Stimulated activated memory B cell treated with anti-CD40 and anti-IgM and Interleukin-4, amounts not matched to agents 10 μg/mL and 1 μg/mL and 100 μg/mL, for 72 hours (primary cell): ENCODE results near the gene PTOV1.
A peak's percentile ranks its signal among the peaks of the same experiment; 100 is the strongest.

Experiments used
- ATAC-seq: fragments of 150-1000 bp; cut with Tn5 transposase; 2 replicates; pipeline ENCODE4 v1.10.0; 2021
- H3K27ac Mint-ChIP-seq: one replicate; pipeline ENCODE4 v1.8.0; 2022; ENCODE audit warnings: mild to moderate bottlenecking, mixed read lengths
- H3K27me3 Mint-ChIP-seq: one replicate; pipeline ENCODE4 v1.8.0; 2022; ENCODE audit warnings: mixed read lengths
- H3K36me3 Mint-ChIP-seq: one replicate; pipeline ENCODE4 v1.8.0; 2022; ENCODE audit warnings: mixed read lengths
- H3K4me1 Mint-ChIP-seq: one replicate; pipeline ENCODE4 v1.8.0; 2022; ENCODE audit warnings: mixed read lengths
- H3K4me3 Mint-ChIP-seq: one replicate; pipeline ENCODE4 v1.8.0; 2022; ENCODE audit warnings: mild to moderate bottlenecking, moderate library complexity, mixed read lengths
- H3K9me3 Mint-ChIP-seq: one replicate; pipeline ENCODE4 v1.8.0; 2022; ENCODE audit warnings: mixed read lengths

The PTOV1 gene

DNA sequence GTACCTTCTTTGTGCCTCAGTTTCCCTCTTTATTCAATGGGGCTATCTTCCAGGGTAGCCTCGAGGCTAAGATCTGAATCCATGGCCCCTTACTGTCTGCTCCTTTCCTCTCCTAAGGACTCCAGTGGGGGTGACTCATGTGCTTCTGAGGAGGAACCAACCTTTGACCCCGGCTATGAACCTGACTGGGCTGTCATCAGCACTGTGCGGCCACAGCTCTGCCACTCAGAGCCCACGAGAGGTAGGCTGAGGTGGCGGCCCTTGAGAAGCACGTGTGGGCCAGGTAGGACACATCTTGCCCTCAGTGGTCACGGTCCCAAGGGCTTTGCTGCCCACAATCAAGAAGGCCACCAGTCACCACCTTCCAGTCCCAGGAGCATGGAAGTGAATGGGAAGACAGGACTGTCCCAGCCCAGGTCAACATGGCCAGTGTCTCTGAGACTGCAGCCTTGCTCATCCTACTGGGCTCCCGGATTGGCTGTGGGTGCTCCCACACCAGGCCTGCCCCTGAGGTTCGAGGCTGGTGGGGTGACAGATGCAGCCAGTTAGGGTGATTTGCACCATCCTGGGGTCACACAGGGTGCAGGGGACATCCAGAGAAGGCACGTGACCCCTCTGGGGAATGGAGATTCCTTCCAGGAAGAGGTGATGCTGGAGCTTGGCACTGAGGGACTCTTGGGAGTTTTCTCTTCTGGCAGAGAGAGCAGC, 29.4 kb downstream of the PTOV1 start:
- Mint-ChIP-seq H3K4me3 (no peak overlapping the region), H3K27me3 (no peaks in the 10 kb centered on the region), H3K36me3 (peaks cover 65% of the 10 kb centered on the region), H3K4me1 (peaks cover 26% of the 10 kb centered on the region), H3K9me3 (no peaks in the 10 kb centered on the region), H3K27ac (no peak overlapping the region)
- no peak for ATAC-seq

DNA sequence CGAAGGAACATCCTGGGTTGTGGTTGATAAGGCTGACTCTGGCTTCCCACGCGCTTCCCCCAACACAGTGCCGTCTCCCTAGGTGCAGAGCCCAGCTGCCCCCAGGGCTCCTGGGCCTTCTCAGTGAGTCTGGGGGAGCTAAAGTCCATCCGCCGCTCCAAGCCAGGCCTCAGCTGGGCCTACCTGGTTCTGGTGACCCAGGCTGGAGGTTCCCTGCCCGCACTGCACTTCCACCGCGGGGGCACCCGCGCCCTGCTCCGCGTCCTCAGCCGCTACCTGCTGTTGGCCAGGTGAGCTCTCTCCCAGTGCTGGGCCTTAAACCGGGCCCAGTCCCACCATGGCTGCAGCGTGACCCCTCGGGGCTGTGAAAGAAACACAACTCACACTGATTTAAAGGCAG, 30.2 kb downstream of the PTOV1 start:
- Mint-ChIP-seq H3K4me3 (no peak overlapping the region), H3K9me3 (no peaks in the 10 kb centered on the region), H3K27ac (no peak overlapping the region), H3K27me3 (no peaks in the 10 kb centered on the region), H3K4me1 (peaks cover 19% of the 10 kb centered on the region), H3K36me3 (peaks cover 68% of the 10 kb centered on the region)
- no peak for ATAC-seq

DNA sequence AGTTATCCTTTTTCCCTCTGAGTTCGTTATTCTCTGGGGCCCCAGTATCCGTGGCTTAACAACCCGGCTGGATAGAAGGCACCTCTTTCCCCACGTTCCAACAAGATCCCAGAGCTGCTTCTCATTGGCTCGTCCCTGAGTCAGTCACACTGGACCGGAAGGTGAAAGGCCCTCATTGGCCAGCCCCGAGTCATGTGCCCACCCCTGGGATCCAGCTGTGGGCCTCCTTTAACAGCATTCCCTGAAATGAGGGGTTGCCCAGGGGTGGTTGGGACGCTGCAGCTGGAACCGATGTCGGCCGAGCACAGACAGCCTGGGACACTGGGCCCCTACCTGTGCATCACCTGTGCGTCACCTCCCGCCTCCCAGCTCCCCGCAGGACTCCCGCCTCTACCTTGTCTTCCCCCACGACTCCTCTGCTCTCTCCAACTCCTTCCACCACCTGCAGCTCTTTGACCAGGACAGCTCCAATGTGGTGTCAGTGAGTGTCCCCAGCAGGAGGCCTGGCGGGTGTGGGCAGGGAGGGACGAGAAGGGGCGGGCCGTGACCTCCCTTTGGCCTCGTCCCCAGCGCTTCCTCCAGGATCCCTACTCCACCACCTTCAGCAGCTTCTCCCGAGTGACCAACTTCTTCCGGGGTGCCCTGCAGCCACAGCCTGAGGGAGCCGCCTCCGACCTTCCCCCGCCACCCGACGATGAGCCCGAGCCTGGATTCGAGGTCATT, 30.9 kb downstream of the PTOV1 start:
- no peak for ATAC-seq
- Mint-ChIP-seq H3K36me3 (peaks cover 68% of the 10 kb centered on the region), H3K4me1 (peaks cover 19% of the 10 kb centered on the region), H3K4me3 (no peak overlapping the region), H3K9me3 (no peaks in the 10 kb centered on the region), H3K27me3 (no peaks in the 10 kb centered on the region), H3K27ac (no peak overlapping the region)

DNA sequence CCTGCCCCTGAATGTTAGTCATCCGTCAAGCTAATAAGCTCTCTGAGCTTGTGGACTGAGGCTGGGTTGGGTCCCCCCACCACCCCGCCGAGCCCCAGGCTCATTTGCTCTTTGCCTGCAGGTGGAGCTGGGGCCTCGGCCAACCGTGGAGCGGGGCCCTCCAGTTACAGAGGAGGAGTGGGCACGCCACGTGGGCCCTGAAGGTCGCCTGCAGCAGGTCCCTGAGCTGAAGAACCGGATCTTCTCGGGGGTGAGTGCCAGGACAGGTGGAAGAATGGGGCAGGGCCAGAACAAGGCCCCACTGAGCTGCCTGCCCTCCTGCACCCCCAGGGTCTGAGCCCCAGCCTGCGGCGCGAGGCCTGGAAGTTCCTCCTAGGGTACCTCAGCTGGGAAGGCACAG, 31.7 kb downstream of the PTOV1 start:
- ATAC-seq: no peak
- Mint-ChIP-seq H3K4me3 (no peak overlapping the region), H3K27ac (no peak overlapping the region), H3K36me3 (peaks cover 68% of the 10 kb centered on the region), H3K9me3 (no peaks in the 10 kb centered on the region), H3K27me3 (no peaks in the 10 kb centered on the region), H3K4me1 (peaks cover 24% of the 10 kb centered on the region)

DNA sequence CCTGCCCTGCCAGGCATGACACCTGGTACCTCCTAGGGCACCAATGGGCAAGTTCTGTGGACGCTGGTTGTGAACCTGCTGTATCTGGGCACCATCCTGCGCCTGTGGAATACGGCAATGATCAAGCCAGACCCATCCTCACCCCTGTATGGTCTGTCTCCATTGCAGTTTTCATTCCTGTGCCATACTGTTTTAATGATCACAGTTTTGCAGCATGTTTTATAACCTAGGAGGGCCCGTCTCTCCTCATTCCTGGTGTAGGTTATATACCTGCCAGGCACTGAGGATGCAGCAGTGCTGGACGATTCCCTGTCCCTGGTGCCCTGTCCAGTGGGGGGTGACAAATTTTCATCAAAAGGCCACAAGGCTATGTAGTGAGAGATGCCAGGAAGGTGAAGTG, 32.1 kb downstream of the PTOV1 start:
- Mint-ChIP-seq H3K36me3 (peaks cover 65% of the 10 kb centered on the region), H3K27me3 (no peaks in the 10 kb centered on the region), H3K9me3 (no peaks in the 10 kb centered on the region), H3K4me3 (peak overlapping the region; percentile 32), H3K27ac (no peak overlapping the region), H3K4me1 (peaks cover 25% of the 10 kb centered on the region)
- no peak for ATAC-seq

DNA sequence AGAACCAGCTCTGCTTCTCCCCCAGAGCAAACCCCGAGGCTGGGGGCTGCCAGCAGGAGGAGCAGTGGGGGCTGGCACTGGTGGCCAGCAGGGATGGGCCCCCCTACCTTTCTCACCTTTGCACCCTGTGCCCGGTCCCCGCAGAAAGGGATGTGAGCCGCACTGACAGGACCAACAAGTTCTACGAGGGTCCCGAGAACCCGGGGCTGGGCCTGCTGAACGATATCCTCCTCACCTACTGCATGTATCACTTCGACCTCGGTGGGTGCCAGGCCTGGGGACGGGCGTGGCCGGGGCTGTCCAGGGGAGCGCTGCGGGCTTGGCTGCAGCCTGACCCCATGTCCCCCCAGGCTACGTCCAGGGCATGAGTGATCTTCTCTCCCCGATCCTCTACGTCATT, 33.1 kb downstream of the PTOV1 start:
- no peaks in the 10 kb centered on the region for H3K27me3 Mint-ChIP-seq
- H3K27ac Mint-ChIP-seq: no peak overlapping the region
- H3K36me3 Mint-ChIP-seq: peaks cover 69% of the 10 kb centered on the region
- no peaks in the 10 kb centered on the region for H3K9me3 Mint-ChIP-seq
- peaks cover 24% of the 10 kb centered on the region for H3K4me1 Mint-ChIP-seq
- no peak for ATAC-seq
- H3K4me3 Mint-ChIP-seq: no peak overlapping the region

DNA sequence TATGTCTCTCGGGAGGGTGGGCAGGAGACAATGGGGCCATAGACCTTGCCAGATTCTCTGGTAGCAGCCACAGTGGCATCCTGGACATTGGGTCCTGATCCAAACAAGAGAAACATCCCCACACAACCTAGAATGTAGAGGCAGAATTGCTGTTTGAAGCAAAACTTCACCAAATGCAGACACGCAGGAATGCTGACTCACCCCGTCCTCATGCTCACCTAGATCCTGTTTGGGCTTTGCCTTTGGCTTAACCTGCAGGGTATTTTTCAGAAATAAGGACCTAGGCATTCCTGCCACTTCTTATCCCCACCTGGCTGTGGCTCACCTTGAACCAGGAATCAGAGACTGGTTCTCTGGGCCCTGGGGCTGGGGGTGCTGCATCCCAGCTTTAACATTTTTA, 33.8 kb downstream of the PTOV1 start:
- Mint-ChIP-seq H3K36me3 (peaks cover 72% of the 10 kb centered on the region), H3K4me3 (no peak overlapping the region), H3K27me3 (no peaks in the 10 kb centered on the region), H3K4me1 (peaks cover 27% of the 10 kb centered on the region), H3K27ac (no peak overlapping the region), H3K9me3 (no peaks in the 10 kb centered on the region)
- ATAC-seq: no peak

DNA sequence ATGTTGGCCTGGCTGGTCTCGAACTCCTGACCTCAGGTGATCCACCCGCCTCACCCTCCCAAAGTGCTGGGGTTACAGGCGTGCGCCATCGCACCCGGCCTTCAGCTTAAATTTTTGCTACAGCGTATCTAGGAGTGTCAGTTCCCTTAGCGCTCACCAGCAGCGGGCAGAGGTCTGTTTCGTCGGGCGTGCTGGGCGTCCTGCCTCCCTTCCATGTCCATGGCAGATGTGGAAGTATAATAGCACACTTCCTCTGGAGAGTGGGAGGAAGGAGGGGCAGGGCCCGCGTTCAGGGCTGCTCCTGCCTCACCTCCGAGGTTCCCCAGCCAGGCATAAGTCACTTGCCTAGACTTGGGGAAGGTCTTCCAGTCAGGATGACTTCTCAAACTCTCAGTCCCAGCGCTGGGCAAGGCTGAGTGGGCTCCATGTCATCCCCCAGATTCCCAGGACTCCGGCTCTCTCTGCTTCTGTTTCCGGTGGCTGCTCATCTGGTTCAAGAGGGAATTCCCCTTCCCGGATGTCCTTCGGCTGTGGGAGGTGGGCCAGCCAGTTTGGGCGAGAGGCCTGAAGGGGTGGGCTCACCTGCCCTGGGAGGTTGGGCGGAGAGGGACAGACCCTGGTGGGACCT, 36.2 kb downstream of the PTOV1 start:
- H3K27me3 Mint-ChIP-seq: no peaks in the 10 kb centered on the region
- no peak overlapping the region for H3K4me3 Mint-ChIP-seq
- peaks cover 42% of the 10 kb centered on the region for H3K4me1 Mint-ChIP-seq

DNA sequence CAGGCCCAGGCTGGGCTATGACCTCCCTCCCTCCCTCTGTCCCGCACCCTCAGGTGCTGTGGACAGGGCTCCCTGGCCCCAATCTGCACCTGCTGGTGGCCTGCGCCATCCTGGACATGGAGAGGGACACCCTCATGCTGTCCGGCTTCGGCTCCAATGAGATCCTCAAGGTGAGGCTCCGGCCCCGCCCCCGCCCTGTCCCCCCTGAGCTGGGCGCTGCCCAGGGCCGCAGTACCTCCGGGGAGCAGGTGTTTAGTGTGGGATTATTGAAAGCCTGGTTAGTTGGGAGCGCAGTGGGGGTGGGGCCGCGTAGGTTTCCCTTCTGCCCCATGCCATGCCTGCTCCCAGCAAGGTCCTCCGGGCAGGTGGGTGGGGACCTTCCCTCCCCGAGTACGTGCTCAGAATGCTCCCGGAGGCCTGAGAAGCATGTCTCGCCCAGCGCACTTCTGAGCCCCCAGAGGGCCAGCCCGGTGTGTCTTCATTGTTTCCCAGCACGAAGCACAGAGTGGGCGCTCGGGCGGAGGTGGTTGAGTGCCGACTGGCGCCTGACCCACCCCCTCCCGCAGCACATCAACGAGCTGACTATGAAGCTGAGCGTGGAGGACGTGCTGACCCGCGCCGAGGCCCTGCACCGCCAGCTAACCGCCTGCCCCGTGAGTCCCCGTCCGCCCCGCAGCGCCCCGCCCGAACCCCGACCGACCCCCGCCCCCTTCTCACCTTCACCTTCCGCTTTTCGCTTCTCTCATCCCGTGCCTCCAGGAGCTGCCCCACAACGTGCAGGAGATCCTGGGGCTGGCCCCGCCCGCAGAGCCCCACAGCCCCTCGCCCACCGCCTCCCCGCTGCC, 36.9 kb downstream of the PTOV1 start:
- Mint-ChIP-seq H3K4me3 (peak overlapping the region; percentile 39), H3K4me1 (peaks cover 48% of the 10 kb centered on the region), H3K9me3 (no peaks in the 10 kb centered on the region), H3K27ac (peak overlapping the region; percentile 26), H3K36me3 (peaks cover 64% of the 10 kb centered on the region), H3K27me3 (no peaks in the 10 kb centered on the region)
- peak; percentile 46 for ATAC-seq

More for the DNA sequence above, 36.2 kb downstream of the PTOV1 start:
- Mint-ChIP-seq H3K27ac (no peak overlapping the region), H3K36me3 (peaks cover 64% of the 10 kb centered on the region), H3K9me3 (no peaks in the 10 kb centered on the region)
- no peak for ATAC-seq

DNA sequence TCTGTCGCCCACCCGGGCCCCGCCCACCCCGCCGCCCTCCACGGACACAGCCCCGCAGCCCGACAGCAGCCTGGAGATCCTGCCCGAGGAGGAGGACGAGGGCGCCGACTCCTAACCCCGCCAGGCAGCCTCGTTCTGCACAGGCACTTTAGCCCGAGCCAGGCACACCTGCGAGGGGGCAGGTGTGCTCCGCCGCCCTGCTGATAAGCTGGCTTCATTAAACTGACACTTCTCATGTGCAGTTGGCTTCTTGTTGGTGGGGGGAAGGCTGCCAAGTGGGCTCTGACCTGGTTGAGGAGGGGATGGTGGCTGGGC, 37.5 kb downstream of the PTOV1 start:
- Mint-ChIP-seq H3K4me3 (peak overlapping the region; percentile 45), H3K27me3 (no peaks in the 10 kb centered on the region), H3K27ac (peak overlapping the region; percentile 26), H3K36me3 (peaks cover 64% of the 10 kb centered on the region), H3K9me3 (no peaks in the 10 kb centered on the region), H3K4me1 (peaks cover 54% of the 10 kb centered on the region)
- ATAC-seq: peak; percentile 1

DNA sequence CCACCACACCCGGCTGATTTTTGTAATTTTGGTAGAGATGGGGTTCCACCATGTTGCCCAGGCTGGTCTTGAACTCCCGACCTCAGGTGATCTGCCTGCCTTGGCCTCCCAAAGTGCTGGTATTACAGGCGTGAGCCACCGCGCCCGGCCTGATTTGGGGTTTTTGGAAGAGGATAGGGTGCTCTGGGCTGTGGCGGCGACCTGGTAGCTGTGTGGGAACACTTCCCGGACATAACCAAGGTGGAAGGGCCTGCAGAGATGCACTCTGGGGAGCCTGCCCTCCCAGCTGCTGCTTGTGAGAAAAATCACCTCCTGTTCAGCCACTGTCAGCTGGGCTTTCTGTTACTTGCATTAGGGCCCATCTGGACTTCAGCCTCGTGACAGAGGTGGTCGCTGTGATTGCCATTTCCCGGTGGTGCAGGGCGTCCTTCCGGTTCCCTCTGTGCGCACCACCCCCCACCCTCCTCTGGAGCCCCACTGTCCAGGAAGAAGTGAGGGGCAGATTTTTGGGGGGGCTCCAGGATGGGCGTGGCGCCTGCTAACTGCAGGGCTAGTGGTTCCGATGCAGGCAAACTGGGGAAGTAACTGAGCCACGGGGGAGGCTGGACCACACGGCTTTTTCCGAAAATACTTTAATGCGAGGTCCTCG, 38.2 kb downstream of the PTOV1 start:
- no peaks in the 10 kb centered on the region for H3K9me3 Mint-ChIP-seq
- H3K27ac Mint-ChIP-seq: peak overlapping the region; percentile 26
- no peaks in the 10 kb centered on the region for H3K27me3 Mint-ChIP-seq
- H3K4me1 Mint-ChIP-seq: peaks cover 60% of the 10 kb centered on the region
- peak overlapping the region; percentile 47 for H3K4me3 Mint-ChIP-seq
- H3K36me3 Mint-ChIP-seq: peaks cover 66% of the 10 kb centered on the region
- ATAC-seq: no peak

DNA sequence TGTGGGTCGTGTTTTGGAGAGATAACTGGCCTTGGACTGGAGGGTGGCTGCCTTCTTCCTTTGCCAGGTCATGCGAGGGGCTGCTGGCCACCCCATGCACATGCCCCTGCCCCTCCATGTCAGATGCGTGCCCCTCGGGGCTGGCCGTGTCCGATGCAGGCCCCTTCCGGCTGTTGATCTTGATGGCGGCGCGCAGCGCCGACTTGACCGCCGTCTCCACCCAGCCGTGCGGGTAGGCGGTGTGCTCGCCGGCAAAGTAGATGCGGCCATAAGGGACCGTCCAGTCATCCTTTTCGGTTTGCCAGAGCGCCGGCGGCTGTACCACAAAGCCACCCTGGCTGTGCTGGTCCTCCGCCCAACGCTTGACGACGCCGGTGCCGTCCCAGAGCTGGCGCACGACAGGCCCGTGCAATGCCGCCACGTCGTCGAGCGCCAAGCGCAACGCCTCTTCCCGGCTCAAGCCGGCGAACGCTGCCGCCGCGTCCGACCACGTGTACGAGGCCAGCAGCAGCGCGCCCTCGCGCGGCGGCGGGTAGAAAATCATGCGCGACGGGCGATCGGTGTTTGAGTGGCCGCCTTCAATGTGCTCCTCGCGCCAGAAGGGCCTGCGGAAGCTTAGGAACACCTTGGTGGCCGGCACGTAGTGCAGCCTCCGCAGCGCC, 38.9 kb downstream of the PTOV1 start:
- Mint-ChIP-seq H3K27me3 (no peaks in the 10 kb centered on the region), H3K4me1 (peaks cover 67% of the 10 kb centered on the region), H3K27ac (peak overlapping the region; percentile 26), H3K36me3 (peaks cover 66% of the 10 kb centered on the region), H3K4me3 (peak overlapping the region; percentile 68), H3K9me3 (no peaks in the 10 kb centered on the region)
- peak; percentile 19 for ATAC-seq

DNA sequence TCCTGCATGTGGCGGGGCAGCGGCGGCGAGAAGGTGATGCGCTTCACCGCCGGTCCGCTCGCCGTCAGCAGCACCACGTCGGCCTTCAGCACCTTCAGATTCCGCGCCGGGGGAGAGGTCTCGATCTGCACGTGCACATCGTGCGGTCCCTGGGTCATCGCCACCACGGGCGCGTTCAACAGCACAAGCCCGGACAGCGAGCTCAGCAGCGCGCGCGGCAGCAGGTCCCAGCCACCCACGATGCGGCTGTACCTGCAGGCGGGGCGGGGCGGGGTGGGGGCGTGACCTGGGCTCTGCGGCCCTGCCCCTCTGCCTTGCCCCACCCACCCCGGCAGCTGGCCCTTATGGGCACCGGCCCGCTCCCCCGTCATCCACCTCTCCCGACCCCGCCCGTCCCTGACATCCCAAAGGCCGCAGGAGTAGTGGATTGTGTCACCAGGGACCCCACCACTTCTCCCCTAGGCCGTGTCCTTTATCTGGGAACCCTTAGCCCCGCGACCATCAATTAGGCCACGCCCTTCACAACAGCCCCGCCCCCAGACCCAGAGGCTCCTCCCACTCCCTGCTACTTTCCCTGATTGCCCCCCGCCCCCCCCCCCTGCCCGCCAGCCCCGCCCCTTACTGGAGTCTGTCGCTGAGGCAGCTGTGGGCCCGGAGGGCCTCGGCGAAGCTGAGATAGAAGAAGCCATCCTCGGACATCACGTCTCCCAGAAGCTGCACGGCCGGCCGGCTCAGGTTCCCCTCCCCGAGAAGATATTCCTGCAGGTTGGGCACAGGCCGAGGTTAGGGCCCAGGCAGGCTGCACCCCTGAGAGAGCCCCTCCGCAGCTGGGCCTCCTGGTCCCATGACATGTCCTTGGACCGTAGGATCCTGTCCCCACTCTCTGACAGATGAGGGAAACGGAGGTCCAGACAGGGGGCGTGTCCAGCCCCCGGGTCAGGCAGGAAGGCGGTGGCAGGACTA, 39.7 kb downstream of the PTOV1 start:
- Mint-ChIP-seq H3K27ac (peak overlapping the region; percentile 92), H3K9me3 (no peaks in the 10 kb centered on the region), H3K36me3 (peaks cover 66% of the 10 kb centered on the region), H3K27me3 (no peaks in the 10 kb centered on the region), H3K4me3 (peak overlapping the region; percentile 91), H3K4me1 (peaks cover 74% of the 10 kb centered on the region)
- ATAC-seq: peak; percentile 61
